Measurements from ENCODE around the gene DDX4.

GRCh38 chr5:55832446-55832845 lies 94.6 kb downstream of the DDX4 start:
- TF ChIP-seq CTCF (IDR thresholded peaks at IDR 0.05): no peak
- no peak for TF ChIP-seq POLR2A (IDR thresholded peaks at IDR 0.05)

Measured in adrenal gland (tissue), 5 donors.